Right cardiac atrium (tissue), 5 donors: ENCODE measurements around the gene ACTR6. TPM values are rescaled to one million over a fixed set of nuclear protein-coding genes. Genes with fewer than 3 reads are reported as not detected.
A peak's percentile ranks its signal among the peaks of the same experiment; 100 is the strongest.
"Not testable (repeated sequence)": the region's sequence is repeated elsewhere in the genome, so short reads cannot be mapped to it uniquely, and the experiment has no call there.

Experiments
- ATAC-seq, 2 donors: fragments of 200-7000 bp; cut with Tn5 transposase; one replicate each; pipeline versions ENCODE4 v1.8.0 to v1.9.1; 2020; ENCODE audit warnings: moderate library complexity in 2 of 2, mild to moderate bottlenecking in 1 of 2
- DNase-seq, 3 donors: peaks; one replicate each; pipeline ENCODE4 v3.0.0-alpha.2; 2020
- H3K27ac ChIP-seq: one replicate; pipeline ENCODE4 v1.5.1; 2013; ENCODE audit warnings: mild to moderate bottlenecking, low read length, control low read depth, moderate library complexity
- H3K27me3 ChIP-seq: one replicate; pipeline ENCODE4 v1.6.1; 2013; ENCODE audit not compliant: control insufficient read depth, insufficient read depth
- H3K4me1 ChIP-seq: one replicate; pipeline ENCODE4 v1.6.1; 2013; ENCODE audit warnings: low read length; ENCODE audit not compliant: control insufficient read depth, insufficient read depth
- H3K4me3 ChIP-seq: one replicate; pipeline ENCODE4 v1.5.1; 2013; ENCODE audit warnings: low read length, control low read depth
- H3K9me3 ChIP-seq: one replicate; pipeline ENCODE4 v1.6.1; 2013; ENCODE audit warnings: low read length; ENCODE audit not compliant: control insufficient read depth
- WGBS: extraction: QIAGEN DNeasy Blood & Tissue Kit; methylation state at CpG from one replicate; pipeline ENCODE4 v1.1.7; 2013; 5-methylcytosine and 5-hydroxymethylcytosine counted together
- intact Hi-C, 4 donors: fragments of 100-400 bp; cut with DNase I; formaldehyde crosslinking; loops; one replicate each; pipeline versions ENCODE4 v1.11.0 to v1.14.0; 2022 to 2023
- polyA plus RNA-seq: library from polyadenylated mRNA; stranded (reverse); fragments of 200-250 nt; gene quantifications from one replicate; pipeline ENCODE4 v1.2.3, GENCODE V29; 2013
- total RNA-seq, 4 donors: library from RNA; stranded (reverse); fragmentation: NEBNext Ultra II Directional; extraction: Animal tissue kit (Norgen Biotek cat#: 25700); gene quantifications; one replicate each; pipeline ENCODE4 v1.2.1, GENCODE V29; 2021
- donor health status: healthy with polysubstance abuse.
- donor health status: DM: no; HTN: yes; CAD: no.
- donor health status: DM: no; HTN: no; CAD: no.
- donor health status: DM: no; HTN: yes; CAD: no; lungs with severe emphysema.
- donor health status: DM: yes; HTN: yes; CAD: no.

ACTR6 gene
- total and polyA plus RNA-seq, 5 donors, result 19.0 to 29.9 (median 21.5) TPM

- intact Hi-C loops, result no loop called here
- DNase-seq, result no peak
- no peak for ATAC-seq
- Histone ChIP-seq H3K27ac (no peak overlapping the region), H3K4me3 (no peak overlapping the region), H3K4me1 (peaks cover 2% of the 10 kb centered on the region), H3K9me3 (no peaks in the 10 kb centered on the region), H3K27me3 (no peaks in the 10 kb centered on the region)
- 89% methylated on average over 8 of the region's 8 CpGs for WGBS
Observed at GRCh38 chr12:100184549-100185145, 16.0 kb upstream of the ACTR6 start.

- intact Hi-C loops, result no loop called here
- H3K9me3 ChIP-seq, result no peaks in the 10 kb centered on the region
- DNase-seq (peak in 1 of 3 donors; percentile 59), ATAC-seq (peak; percentile 20 to 37)
- H3K27ac ChIP-seq, result no peak overlapping the region
- H3K27me3 ChIP-seq, result no peaks in the 10 kb centered on the region
- WGBS, result 53% methylated on average over 5 of the region's 5 CpGs
- peaks cover 2% of the 10 kb centered on the region for H3K4me1 ChIP-seq
- H3K4me3 ChIP-seq, result peak overlapping the region; percentile 17
Observed at GRCh38 chr12:100185361-100185894, 15.2 kb upstream of the ACTR6 start.

- whole genome bisulfite sequencing, result 39% methylated on average over 6 of the region's 6 CpGs
- intact Hi-C loops, result no loop called here
- ATAC-seq, result peak; percentile 57 to 66
- Histone ChIP-seq H3K9me3 (no peaks in the 10 kb centered on the region), H3K4me3 (no peak overlapping the region), H3K27me3 (no peaks in the 10 kb centered on the region), H3K4me1 (peaks cover 2% of the 10 kb centered on the region), H3K27ac (no peak overlapping the region)
- DNase-seq, result peak in 1 of 3 donors; percentile 51
Observed at GRCh38 chr12:100186071-100186470, 14.5 kb upstream of the ACTR6 start.

GRCh38 chr12:100187068-100187467 lies 13.5 kb upstream of the ACTR6 start:
- H3K27me3 ChIP-seq, result no peaks in the 10 kb centered on the region

GRCh38 chr12:100187857-100188519 lies 12.6 kb upstream of the ACTR6 start:
- no peaks in the 10 kb centered on the region for H3K9me3 ChIP-seq
- peaks cover 2% of the 10 kb centered on the region for H3K4me1 ChIP-seq
- no peak overlapping the region for H3K27ac ChIP-seq
- 91% methylated on average over 5 of the region's 5 CpGs for WGBS
- intact Hi-C loops, result no loop called here
- DNase-seq, result no peak
- H3K4me3 ChIP-seq, result no peak overlapping the region
- ATAC-seq, result no peak
- H3K27me3 ChIP-seq, result no peaks in the 10 kb centered on the region

More at GRCh38 chr12:100187068-100187467, 13.5 kb upstream of the ACTR6 start:
- ATAC-seq (no peak), DNase-seq (no peak)
- no peak overlapping the region for H3K4me3 ChIP-seq
- WGBS, result 69% methylated on average over 5 of the region's 5 CpGs
- peaks cover 2% of the 10 kb centered on the region for H3K4me1 ChIP-seq
- intact Hi-C loops, result no loop called here
- no peaks in the 10 kb centered on the region for H3K9me3 ChIP-seq
- no peak overlapping the region for H3K27ac ChIP-seq

GRCh38 chr12:100188888-100189635 lies 11.6 kb upstream of the ACTR6 start:
- intact Hi-C loops, H3K27ac ChIP-seq, ATAC-seq, H3K4me1 ChIP-seq, H3K27me3 ChIP-seq, H3K9me3 ChIP-seq, DNase-seq, H3K4me3 ChIP-seq: not testable (repeated sequence)
- 89% methylated on average over 11 of the region's 11 CpGs for WGBS

- no peak overlapping the region for H3K4me3 ChIP-seq
- ATAC-seq, result no peak
- peaks cover 2% of the 10 kb centered on the region for H3K4me1 ChIP-seq
- no peaks in the 10 kb centered on the region for H3K9me3 ChIP-seq
- 82% methylated on average over 13 of the region's 13 CpGs for WGBS
- H3K27me3 ChIP-seq, result no peaks in the 10 kb centered on the region
- intact Hi-C loops, result no loop called here
- DNase-seq, result peak in 2 of 3 donors; percentile 41 to 62
- H3K27ac ChIP-seq, result no peak overlapping the region
Observed at GRCh38 chr12:100189636-100190394, 10.8 kb upstream of the ACTR6 start.

- WGBS, result 70% methylated on average over 1 of the region's 1 CpG
- intact Hi-C loops, result no loop called here
- Histone ChIP-seq H3K27ac (peak overlapping the region; percentile 18), H3K4me1 (no peaks in the 10 kb centered on the region), H3K9me3 (no peaks in the 10 kb centered on the region), H3K27me3 (no peaks in the 10 kb centered on the region), H3K4me3 (no peak overlapping the region)
- ATAC-seq (peak; percentile 70 to 76), DNase-seq (no peak)
Observed at GRCh38 chr12:100193085-100193484, 7.5 kb upstream of the ACTR6 start.

GRCh38 chr12:100197486-100197885 lies 3.1 kb upstream of the ACTR6 start:
- H3K27ac ChIP-seq, result no peak overlapping the region
- no peak for DNase-seq
- no peaks in the 10 kb centered on the region for H3K9me3 ChIP-seq
- H3K4me3 ChIP-seq, result no peak overlapping the region
- no peak for ATAC-seq
- H3K27me3 ChIP-seq, result no peaks in the 10 kb centered on the region
- H3K4me1 ChIP-seq, result no peaks in the 10 kb centered on the region
- intact Hi-C loops, result loop anchor here in 1 of 4 donors (5.0 kb wide), 1 partner anchor 40 kb away; no protein-coding TSS in a partner anchor
- WGBS, result 95% methylated on average over 4 of the region's 4 CpGs

- intact Hi-C loops, result loop anchor here in 1 of 4 donors (5.0 kb wide), 1 partner anchor 42 kb away; no protein-coding TSS in a partner anchor
- no peak for DNase-seq
- Histone ChIP-seq H3K9me3 (no peaks in the 10 kb centered on the region), H3K27me3 (no peaks in the 10 kb centered on the region), H3K4me1 (no peaks in the 10 kb centered on the region), H3K4me3 (peak overlapping the region; percentile 100), H3K27ac (no peak overlapping the region)
- ATAC-seq, result no peak
- 44% methylated on average over 6 of the region's 6 CpGs for WGBS
Observed at GRCh38 chr12:100199023-100199346, 1.6 kb upstream of the ACTR6 start.
